ENCODE results near the gene COL21A1.

COL21A1 gene

GRCh38 chr6:56043761-56044160 lies 203.6 kb downstream of the COL21A1 start:
- H3K27me3 ChIP-seq (ENCODE audit: insufficient read depth, low read length): no peaks in the 10 kb centered on the region
- H3K36me3 ChIP-seq (ENCODE audit: insufficient read depth, low read length): no peaks in the 10 kb centered on the region
- H3K9me3 ChIP-seq (ENCODE audit: insufficient read depth, low read depth, low read length): no peaks in the 10 kb centered on the region
- no peak overlapping the region for H3K9ac ChIP-seq (ENCODE audit: low read depth, low read length)
- H3K27ac ChIP-seq (ENCODE audit: low read depth, low read length): no peak overlapping the region
- no peak overlapping the region for H3K4me3 ChIP-seq (ENCODE audit: low read length)
- 95% methylated on average over 4 of the region's 4 CpGs for WGBS
- no peaks in the 10 kb centered on the region for H3K4me1 ChIP-seq (ENCODE audit: insufficient read depth, low read length)

GRCh38 chr6:56043076-56043475 lies 204.3 kb downstream of the COL21A1 start:
- H3K4me1 ChIP-seq (ENCODE audit: insufficient read depth, low read length): no peaks in the 10 kb centered on the region
- no peak overlapping the region for H3K4me3 ChIP-seq (ENCODE audit: low read length)
- no peaks in the 10 kb centered on the region for H3K36me3 ChIP-seq (ENCODE audit: insufficient read depth, low read length)
- no peaks in the 10 kb centered on the region for H3K27me3 ChIP-seq (ENCODE audit: insufficient read depth, low read length)
- no peak overlapping the region for H3K9ac ChIP-seq (ENCODE audit: low read depth, low read length)
- no peak overlapping the region for H3K27ac ChIP-seq (ENCODE audit: low read depth, low read length)
- no peaks in the 10 kb centered on the region for H3K9me3 ChIP-seq (ENCODE audit: insufficient read depth, low read depth, low read length)

- H3K9me3 ChIP-seq (ENCODE audit: insufficient read depth, low read depth, low read length): no peaks in the 10 kb centered on the region
- 89% methylated on average over 1 of the region's 1 CpG for WGBS
- no peak overlapping the region for H3K27ac ChIP-seq (ENCODE audit: low read depth, low read length)
These were observed 205.8 kb downstream of the COL21A1 start for GRCh38 chr6:56041591-56041990.

GRCh38 chr6:56040889-56041301 lies 206.5 kb downstream of the COL21A1 start:
- H3K4me3 ChIP-seq (ENCODE audit: low read length): no peak overlapping the region
- H3K4me1 ChIP-seq (ENCODE audit: insufficient read depth, low read length): no peaks in the 10 kb centered on the region
- 92% methylated on average over 1 of the region's 1 CpG for WGBS
- no peak overlapping the region for H3K9ac ChIP-seq (ENCODE audit: low read depth, low read length)
- no peak overlapping the region for H3K27ac ChIP-seq (ENCODE audit: low read depth, low read length)
- H3K9me3 ChIP-seq (ENCODE audit: insufficient read depth, low read depth, low read length): no peaks in the 10 kb centered on the region
- no peaks in the 10 kb centered on the region for H3K27me3 ChIP-seq (ENCODE audit: insufficient read depth, low read length)
- no peaks in the 10 kb centered on the region for H3K36me3 ChIP-seq (ENCODE audit: insufficient read depth, low read length)

More at GRCh38 chr6:56041591-56041990, 205.8 kb downstream of the COL21A1 start:
- Histone ChIP-seq H3K36me3 (ENCODE audit: insufficient read depth, low read length) (no peaks in the 10 kb centered on the region), H3K4me1 (ENCODE audit: insufficient read depth, low read length) (no peaks in the 10 kb centered on the region), H3K27me3 (ENCODE audit: insufficient read depth, low read length) (no peaks in the 10 kb centered on the region), H3K4me3 (ENCODE audit: low read length) (no peak overlapping the region), H3K9ac (ENCODE audit: low read depth, low read length) (no peak overlapping the region)

GRCh38 chr6:56040223-56040622 lies 207.2 kb downstream of the COL21A1 start:
- no peak overlapping the region for H3K4me3 ChIP-seq (ENCODE audit: low read length)
- WGBS: 80% methylated on average over 1 of the region's 2 CpGs
- no peaks in the 10 kb centered on the region for H3K36me3 ChIP-seq (ENCODE audit: insufficient read depth, low read length)
- no peak overlapping the region for H3K27ac ChIP-seq (ENCODE audit: low read depth, low read length)
- no peaks in the 10 kb centered on the region for H3K9me3 ChIP-seq (ENCODE audit: insufficient read depth, low read depth, low read length)
- no peaks in the 10 kb centered on the region for H3K27me3 ChIP-seq (ENCODE audit: insufficient read depth, low read length)
- no peaks in the 10 kb centered on the region for H3K4me1 ChIP-seq (ENCODE audit: insufficient read depth, low read length)
- H3K9ac ChIP-seq (ENCODE audit: low read depth, low read length): no peak overlapping the region

- Histone ChIP-seq H3K27me3 (ENCODE audit: insufficient read depth, low read length) (no peaks in the 10 kb centered on the region), H3K4me1 (ENCODE audit: insufficient read depth, low read length) (no peaks in the 10 kb centered on the region), H3K4me3 (ENCODE audit: low read length) (no peak overlapping the region), H3K9ac (ENCODE audit: low read depth, low read length) (no peak overlapping the region), H3K27ac (ENCODE audit: low read depth, low read length) (no peak overlapping the region), H3K36me3 (ENCODE audit: insufficient read depth, low read length) (no peaks in the 10 kb centered on the region), H3K9me3 (ENCODE audit: insufficient read depth, low read depth, low read length) (no peaks in the 10 kb centered on the region)
- WGBS: 92% methylated on average over 5 of the region's 6 CpGs
These were observed 208.6 kb downstream of the COL21A1 start for GRCh38 chr6:56038764-56039163.

GRCh38 chr6:56037601-56038000 lies 209.8 kb downstream of the COL21A1 start:
- H3K4me1 ChIP-seq (ENCODE audit: insufficient read depth, low read length): no peaks in the 10 kb centered on the region
- H3K9ac ChIP-seq (ENCODE audit: low read depth, low read length): no peak overlapping the region
- no peak overlapping the region for H3K27ac ChIP-seq (ENCODE audit: low read depth, low read length)
- H3K9me3 ChIP-seq (ENCODE audit: insufficient read depth, low read depth, low read length): no peaks in the 10 kb centered on the region
- no peaks in the 10 kb centered on the region for H3K36me3 ChIP-seq (ENCODE audit: insufficient read depth, low read length)
- H3K27me3 ChIP-seq (ENCODE audit: insufficient read depth, low read length): no peaks in the 10 kb centered on the region
- H3K4me3 ChIP-seq (ENCODE audit: low read length): no peak overlapping the region
- 100% methylated on average over 1 of the region's 1 CpG for WGBS

GRCh38 chr6:56036916-56037600 lies 210.3 kb downstream of the COL21A1 start:
- Histone ChIP-seq H3K36me3 (ENCODE audit: insufficient read depth, low read length) (no peaks in the 10 kb centered on the region), H3K27ac (ENCODE audit: low read depth, low read length) (no peak overlapping the region), H3K9me3 (ENCODE audit: insufficient read depth, low read depth, low read length) (no peaks in the 10 kb centered on the region), H3K4me1 (ENCODE audit: insufficient read depth, low read length) (no peaks in the 10 kb centered on the region), H3K4me3 (ENCODE audit: low read length) (no peak overlapping the region), H3K27me3 (ENCODE audit: insufficient read depth, low read length) (no peaks in the 10 kb centered on the region), H3K9ac (ENCODE audit: low read depth, low read length) (no peak overlapping the region)
- 85% methylated on average over 1 of the region's 1 CpG for WGBS

- Histone ChIP-seq H3K4me3 (ENCODE audit: low read length) (no peak overlapping the region), H3K36me3 (ENCODE audit: insufficient read depth, low read length) (no peaks in the 10 kb centered on the region), H3K27me3 (ENCODE audit: insufficient read depth, low read length) (no peaks in the 10 kb centered on the region), H3K4me1 (ENCODE audit: insufficient read depth, low read length) (no peaks in the 10 kb centered on the region), H3K9ac (ENCODE audit: low read depth, low read length) (no peak overlapping the region), H3K27ac (ENCODE audit: low read depth, low read length) (no peak overlapping the region), H3K9me3 (ENCODE audit: insufficient read depth, low read depth, low read length) (no peaks in the 10 kb centered on the region)
- 95% methylated on average over 2 of the region's 2 CpGs for WGBS
These were observed 214.0 kb downstream of the COL21A1 start for GRCh38 chr6:56033401-56033800.

- H3K27me3 ChIP-seq (ENCODE audit: insufficient read depth, low read length): no peaks in the 10 kb centered on the region
- no peak overlapping the region for H3K9ac ChIP-seq (ENCODE audit: low read depth, low read length)
- no peak overlapping the region for H3K4me3 ChIP-seq (ENCODE audit: low read length)
- H3K4me1 ChIP-seq (ENCODE audit: insufficient read depth, low read length): no peaks in the 10 kb centered on the region
- 91% methylated on average over 2 of the region's 2 CpGs for WGBS
- no peaks in the 10 kb centered on the region for H3K36me3 ChIP-seq (ENCODE audit: insufficient read depth, low read length)
- H3K27ac ChIP-seq (ENCODE audit: low read depth, low read length): no peak overlapping the region
- H3K9me3 ChIP-seq (ENCODE audit: insufficient read depth, low read depth, low read length): no peaks in the 10 kb centered on the region
These were observed 214.6 kb downstream of the COL21A1 start for GRCh38 chr6:56032715-56033260.

GRCh38 chr6:56027865-56028264 lies 219.5 kb downstream of the COL21A1 start:
- H3K27me3 ChIP-seq (ENCODE audit: insufficient read depth, low read length): no peaks in the 10 kb centered on the region
- H3K36me3 ChIP-seq (ENCODE audit: insufficient read depth, low read length): no peaks in the 10 kb centered on the region
- 87% methylated on average over 2 of the region's 2 CpGs for WGBS
- H3K9me3 ChIP-seq (ENCODE audit: insufficient read depth, low read depth, low read length): no peaks in the 10 kb centered on the region
- no peak overlapping the region for H3K4me3 ChIP-seq (ENCODE audit: low read length)
- H3K9ac ChIP-seq (ENCODE audit: low read depth, low read length): no peak overlapping the region
- no peak overlapping the region for H3K27ac ChIP-seq (ENCODE audit: low read depth, low read length)
- no peaks in the 10 kb centered on the region; the same call in 1 of the 2 replicates for H3K4me1 ChIP-seq (ENCODE audit: insufficient read depth, low read length)
